Stimulated activated CD8-positive, alpha-beta memory T cell treated with anti-CD3 and anti-CD28 coated beads, Interleukin-12 subunit alpha, Interleukin-12 subunit beta, amount 100 ng/mL, for 24 hours (primary cell): Measurements from ENCODE around the gene HOXA3.
A peak's percentile ranks its signal among the peaks of the same experiment; 100 is the strongest.

ENCODE experiments used
- DNase-seq: peaks from one replicate; pipeline ENCODE4 v3.0.0-alpha.2; 2020; ENCODE audit errors: extremely low read depth

Gene HOXA3

GRCh38 chr7:27143023-27143949 lies 9.1 kb downstream of the HOXA3 start, which contains the start of gene HOXA5:
Gene HOXA5 (minus strand): TSS chr7:27143681. CDS start chr7:27143607, 74 bp downstream.
- no peak for DNase-seq

GRCh38 chr7:27142580-27143022 lies 9.8 kb downstream of the HOXA3 start:
- no peak for DNase-seq

GRCh38 chr7:27141923-27142579 lies 10.3 kb downstream of the HOXA3 start:
- no peak for DNase-seq

GRCh38 chr7:27141137-27141922 lies 11.1 kb downstream of the HOXA3 start:
- DNase-seq, result no peak

GRCh38 chr7:27140126-27140857 lies 12.1 kb downstream of the HOXA3 start:
- no peak for DNase-seq

- no peak for DNase-seq
Measured at GRCh38 chr7:27139334-27140125, 12.9 kb downstream of the HOXA3 start.

- no peak for DNase-seq
Measured at GRCh38 chr7:27138985-27139333, 13.4 kb downstream of the HOXA3 start.

GRCh38 chr7:27138472-27138871 lies 13.9 kb downstream of the HOXA3 start:
- no peak for DNase-seq

- DNase-seq, result no peak
Measured at GRCh38 chr7:27137640-27138315, 14.6 kb downstream of the HOXA3 start.

GRCh38 chr7:27134392-27134791 lies 18.0 kb downstream of the HOXA3 start:
- no peak for DNase-seq

- no peak for DNase-seq
Measured at GRCh38 chr7:27133409-27134231, 18.8 kb downstream of the HOXA3 start.

- DNase-seq, result no peak
Measured at GRCh38 chr7:27132978-27133377, 19.4 kb downstream of the HOXA3 start.

GRCh38 chr7:27132214-27132613 lies 20.2 kb downstream of the HOXA3 start:
- DNase-seq, result no peak

- DNase-seq, result no peak
Measured at GRCh38 chr7:27131390-27131819, 21.0 kb downstream of the HOXA3 start.

GRCh38 chr7:27130540-27131389 lies 21.6 kb downstream of the HOXA3 start, which contains the start of gene HOXA4:
Gene HOXA4 (minus strand): TSS chr7:27130757. CDS start chr7:27130733, 24 bp downstream.
- peak; percentile 26 for DNase-seq

- DNase-seq, result no peak
Measured at GRCh38 chr7:27129729-27130539, 22.4 kb downstream of the HOXA3 start.
